Epidermal melanocyte (primary cell): ENCODE results near the gene WDR38.

Source experiments
- DNase-seq: peaks from one replicate; pipeline ENCODE4 v3.0.0; 2011; ENCODE audit warnings: low spot score; ENCODE audit not compliant: insufficient read length

The WDR38 gene

GRCh38 chr9:124882231-124882630 is 29.0 kb downstream of the WDR38 start:
- no peak for DNase-seq

- DNase-seq = no peak
Measured at GRCh38 chr9:124884376-124884775, 31.1 kb downstream of the WDR38 start.

GRCh38 chr9:124885551-124885950 is 32.3 kb downstream of the WDR38 start:
- no peak for DNase-seq

GRCh38 chr9:124886461-124886860 is 33.2 kb downstream of the WDR38 start:
- DNase-seq = no peak

- DNase-seq = no peak
Measured at GRCh38 chr9:124886866-124887492, 33.7 kb downstream of the WDR38 start.

GRCh38 chr9:124887832-124888231 is 34.6 kb downstream of the WDR38 start:
- no peak for DNase-seq

GRCh38 chr9:124889006-124889405 is 35.7 kb downstream of the WDR38 start:
- DNase-seq = no peak

- no peak for DNase-seq
Measured at GRCh38 chr9:124890179-124890578, 36.9 kb downstream of the WDR38 start.

- DNase-seq = no peak
Measured at GRCh38 chr9:124894035-124894740, 40.9 kb downstream of the WDR38 start.

GRCh38 chr9:124894741-124895170 is 41.5 kb downstream of the WDR38 start:
- no peak for DNase-seq

- no peak for DNase-seq
Measured at GRCh38 chr9:124897570-124898460, 44.6 kb downstream of the WDR38 start.

- DNase-seq = no peak
Measured at GRCh38 chr9:124899845-124900244, 46.6 kb downstream of the WDR38 start.

GRCh38 chr9:124906966-124907365 is 53.7 kb downstream of the WDR38 start:
- DNase-seq = no peak
